GM21786 (cell line): ENCODE data around the gene NUDT1.

Experiments used
- ATAC-seq: cut with Tn5 transposase; IDR thresholded peaks from one replicate; pipeline ENCODE4 v1.9.1; 2021; ENCODE audit not compliant: unreplicated experiment

The NUDT1 gene

GRCh38 chr7:2247141-2247995, 5.3 kb downstream of the NUDT1 start:
- ATAC-seq: no peak

GRCh38 chr7:2248984-2249694, 7.1 kb downstream of the NUDT1 start:
- peak; percentile 65 for ATAC-seq

- no peak for ATAC-seq
These were observed 7.8 kb downstream of the NUDT1 start for GRCh38 chr7:2249744-2250323.

GRCh38 chr7:2251381-2251780, 9.4 kb downstream of the NUDT1 start:
- ATAC-seq: no peak

- no peak for ATAC-seq
These were observed 10.1 kb downstream of the NUDT1 start for GRCh38 chr7:2251841-2252771.

- no peak for ATAC-seq
These were observed 11.0 kb downstream of the NUDT1 start for GRCh38 chr7:2253021-2253420.

- ATAC-seq: no peak
These were observed 11.7 kb downstream of the NUDT1 start for GRCh38 chr7:2253525-2254244.

GRCh38 chr7:2254429-2255144, 12.6 kb downstream of the NUDT1 start:
- no peak for ATAC-seq

- no peak for ATAC-seq
These were observed 13.4 kb downstream of the NUDT1 start for GRCh38 chr7:2255145-2256139.

GRCh38 chr7:2256306-2257045, 14.4 kb downstream of the NUDT1 start:
- no peak for ATAC-seq

GRCh38 chr7:2257046-2257551, 15.1 kb downstream of the NUDT1 start:
- no peak for ATAC-seq

- no peak for ATAC-seq
These were observed 15.6 kb downstream of the NUDT1 start for GRCh38 chr7:2257651-2258050.

GRCh38 chr7:2258661-2259365, 16.8 kb downstream of the NUDT1 start:
- ATAC-seq: peak; percentile 84

- peak; percentile 18 for ATAC-seq
These were observed 17.5 kb downstream of the NUDT1 start for GRCh38 chr7:2259480-2259879.

- ATAC-seq: no peak
These were observed 18.8 kb downstream of the NUDT1 start for GRCh38 chr7:2260820-2261219.

GRCh38 chr7:2261611-2262010, 19.6 kb downstream of the NUDT1 start:
- ATAC-seq: no peak

GRCh38 chr7:2263176-2263575, 21.1 kb downstream of the NUDT1 start:
- no peak for ATAC-seq
